HG03066 (cell line): ENCODE measurements around the gene CHRDL1.
"Not testable (repeated sequence)": the region's sequence is repeated elsewhere in the genome, so short reads cannot be mapped to it uniquely, and the experiment has no call there.

ENCODE experiments used
- ATAC-seq: cut with Tn5 transposase; IDR thresholded peaks from one replicate; pipeline ENCODE4 v1.9.1; 2021; ENCODE audit warnings: low read depth; ENCODE audit not compliant: unreplicated experiment

Gene CHRDL1

GRCh38 chrX:110795645-110796406 is at the start of gene CHRDL1:
TSS of gene CHRDL1 (minus strand) at chrX:110795817. CDS start at chrX:110792181, 3,636 bp downstream.
- no peak for ATAC-seq

- no peak for ATAC-seq
These were observed 41.4 kb upstream of the CHRDL1 start for GRCh38 chrX:110836982-110837381.

GRCh38 chrX:110836451-110836850 is 40.8 kb upstream of the CHRDL1 start:
- ATAC-seq = no peak

GRCh38 chrX:110836001-110836400 is 40.4 kb upstream of the CHRDL1 start:
- no peak for ATAC-seq

GRCh38 chrX:110825972-110826371 is 30.4 kb upstream of the CHRDL1 start:
- ATAC-seq = no peak

GRCh38 chrX:110816543-110816942 is 20.9 kb upstream of the CHRDL1 start:
- ATAC-seq = not testable (repeated sequence)

- ATAC-seq = no peak
These were observed 10.5 kb upstream of the CHRDL1 start for GRCh38 chrX:110806145-110806544.

GRCh38 chrX:110805303-110805702 is 9.7 kb upstream of the CHRDL1 start:
- ATAC-seq = no peak

- no peak for ATAC-seq
These were observed 8.8 kb upstream of the CHRDL1 start for GRCh38 chrX:110804446-110804845.

- no peak for ATAC-seq
These were observed 7.9 kb upstream of the CHRDL1 start for GRCh38 chrX:110803506-110803905.

- ATAC-seq = no peak
These were observed 735 bp upstream of the CHRDL1 start for GRCh38 chrX:110796407-110796697.

GRCh38 chrX:110794601-110795000 is 1.0 kb downstream of the CHRDL1 start:
- ATAC-seq = no peak

- no peak for ATAC-seq
These were observed 4.5 kb downstream of the CHRDL1 start for GRCh38 chrX:110791071-110791470.

GRCh38 chrX:110786486-110786885 is 9.1 kb downstream of the CHRDL1 start:
- ATAC-seq = no peak

GRCh38 chrX:110759785-110760184 is 35.8 kb downstream of the CHRDL1 start:
- ATAC-seq = no peak

- ATAC-seq = no peak
These were observed 36.7 kb downstream of the CHRDL1 start for GRCh38 chrX:110758781-110759422.

GRCh38 chrX:110755611-110756010 is 40.0 kb downstream of the CHRDL1 start:
- no peak for ATAC-seq

GRCh38 chrX:110755061-110755460 is 40.6 kb downstream of the CHRDL1 start:
- no peak for ATAC-seq

- no peak for ATAC-seq
These were observed 45.0 kb downstream of the CHRDL1 start for GRCh38 chrX:110750526-110751189.

- no peak for ATAC-seq
These were observed 47.3 kb downstream of the CHRDL1 start for GRCh38 chrX:110748256-110748806.

GRCh38 chrX:110746014-110746413 is 49.6 kb downstream of the CHRDL1 start:
- no peak for ATAC-seq
